Measurements from ENCODE around the gene TPRG1.

DNA sequence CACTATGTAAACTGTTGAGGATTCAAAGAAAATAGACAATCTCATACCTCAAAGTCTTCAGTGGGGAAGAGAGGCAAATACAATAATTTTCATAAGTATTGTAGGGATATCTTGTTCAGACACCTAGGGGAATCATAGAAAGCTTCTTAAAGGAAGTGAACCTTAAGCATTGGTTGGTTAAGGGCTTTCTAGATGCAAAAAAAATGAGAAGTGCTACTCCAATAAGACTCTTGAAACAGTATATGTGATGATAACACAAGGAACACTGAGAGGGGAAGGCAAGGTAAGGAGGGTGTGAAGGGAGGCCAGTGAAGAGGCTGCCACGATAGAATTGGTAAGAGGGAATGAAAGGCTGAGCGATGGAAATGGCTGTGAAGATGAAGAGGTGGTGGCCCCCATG lies 104.1 kb downstream of the TPRG1 start:
- TF ChIP-seq, protein P1, sequence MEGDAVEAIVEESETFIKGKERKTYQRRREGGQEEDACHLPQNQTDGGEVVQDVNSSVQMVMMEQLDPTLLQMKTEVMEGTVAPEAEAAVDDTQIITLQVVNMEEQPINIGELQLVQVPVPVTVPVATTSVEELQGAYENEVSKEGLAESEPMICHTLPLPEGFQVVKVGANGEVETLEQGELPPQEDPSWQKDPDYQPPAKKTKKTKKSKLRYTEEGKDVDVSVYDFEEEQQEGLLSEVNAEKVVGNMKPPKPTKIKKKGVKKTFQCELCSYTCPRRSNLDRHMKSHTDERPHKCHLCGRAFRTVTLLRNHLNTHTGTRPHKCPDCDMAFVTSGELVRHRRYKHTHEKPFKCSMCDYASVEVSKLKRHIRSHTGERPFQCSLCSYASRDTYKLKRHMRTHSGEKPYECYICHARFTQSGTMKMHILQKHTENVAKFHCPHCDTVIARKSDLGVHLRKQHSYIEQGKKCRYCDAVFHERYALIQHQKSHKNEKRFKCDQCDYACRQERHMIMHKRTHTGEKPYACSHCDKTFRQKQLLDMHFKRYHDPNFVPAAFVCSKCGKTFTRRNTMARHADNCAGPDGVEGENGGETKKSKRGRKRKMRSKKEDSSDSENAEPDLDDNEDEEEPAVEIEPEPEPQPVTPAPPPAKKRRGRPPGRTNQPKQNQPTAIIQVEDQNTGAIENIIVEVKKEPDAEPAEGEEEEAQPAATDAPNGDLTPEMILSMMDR (IDR thresholded peaks at IDR 0.05): no peak
- no peak for TF ChIP-seq EP300 (IDR thresholded peaks at IDR 0.05)
